IPS DF 4.7 (cell line): ENCODE measurements around the gene SCARB1.
"Not testable (repeated sequence)": the region's sequence is repeated elsewhere in the genome, so short reads cannot be mapped to it uniquely, and the experiment has no call there.

ENCODE experiments used
- DNase-seq: peaks from one replicate; pipeline ENCODE4 v3.0.0-alpha.2; 2013; ENCODE audit warnings: low spot score; ENCODE audit errors: extremely low read depth

Gene SCARB1

GRCh38 chr12:124883263-124884130 lies 19.8 kb upstream of the SCARB1 start:
- no peak for DNase-seq

GRCh38 chr12:124881123-124881522 lies 17.5 kb upstream of the SCARB1 start:
- no peak for DNase-seq

GRCh38 chr12:124880335-124880734 lies 16.7 kb upstream of the SCARB1 start:
- not testable (repeated sequence) for DNase-seq

GRCh38 chr12:124878795-124879516 lies 15.3 kb upstream of the SCARB1 start:
- DNase-seq: no peak

GRCh38 chr12:124877423-124877822 lies 13.8 kb upstream of the SCARB1 start:
- no peak for DNase-seq

- DNase-seq: no peak
These were observed 12.5 kb upstream of the SCARB1 start for GRCh38 chr12:124876171-124876570.

GRCh38 chr12:124875803-124876132 lies 12.1 kb upstream of the SCARB1 start:
- DNase-seq: no peak

- DNase-seq: no peak
These were observed 11.5 kb upstream of the SCARB1 start for GRCh38 chr12:124874988-124875802.

- no peak for DNase-seq
These were observed 10.5 kb upstream of the SCARB1 start for GRCh38 chr12:124874188-124874587.

- no peak for DNase-seq
These were observed 8.5 kb upstream of the SCARB1 start for GRCh38 chr12:124872068-124872719.

- no peak for DNase-seq
These were observed 7.6 kb upstream of the SCARB1 start for GRCh38 chr12:124871297-124871696.

GRCh38 chr12:124870515-124870914 lies 6.9 kb upstream of the SCARB1 start:
- no peak for DNase-seq

- DNase-seq: no peak
These were observed 5.5 kb upstream of the SCARB1 start for GRCh38 chr12:124869059-124869665.

GRCh38 chr12:124868252-124869058 lies 4.8 kb upstream of the SCARB1 start:
- no peak for DNase-seq

GRCh38 chr12:124867401-124867930 lies 3.8 kb upstream of the SCARB1 start:
- DNase-seq: no peak

GRCh38 chr12:124866883-124867400 lies 3.3 kb upstream of the SCARB1 start:
- no peak for DNase-seq

- no peak for DNase-seq
These were observed 2.7 kb upstream of the SCARB1 start for GRCh38 chr12:124866195-124866882.

- no peak for DNase-seq
These were observed 2.1 kb upstream of the SCARB1 start for GRCh38 chr12:124865728-124866127.

GRCh38 chr12:124864326-124864752 lies 675 bp upstream of the SCARB1 start:
- DNase-seq: no peak
